CD14-positive monocyte (primary cell): ENCODE measurements around the gene PTPRH. TPM values are rescaled to one million over a fixed set of nuclear protein-coding genes. Genes with fewer than 3 reads are reported as not detected.

Experiments used
- DNase-seq, 3 donors: peaks; one replicate each; pipeline ENCODE4 v3.0.0-alpha.2; 2011 to 2022
- H2AFZ ChIP-seq: 2 replicates; pipeline ENCODE4 v1.6.0; 2012; ENCODE audit warnings: mild to moderate bottlenecking, low read depth, low read length, inconsistent platforms; ENCODE audit not compliant: insufficient read depth, poor library complexity, severe bottlenecking
- H3K27ac ChIP-seq, 2 donors: 1 replicate in 1 of 2; 2 replicates in 1 of 2; pipeline ENCODE4 v1.5.1; 2012 to 2013; ENCODE audit warnings: low read length in 2 of 2, control low read depth in 1 of 2, inconsistent platforms in 1 of 2, low read depth in 1 of 2, mild to moderate bottlenecking in 1 of 2
- H3K27me3 ChIP-seq, 2 donors: one replicate each; pipeline versions ENCODE4 v1.6.0 to v1.6.1; 2011 to 2013; ENCODE audit warnings: low read length in 2 of 2; ENCODE audit not compliant: control insufficient read depth in 2 of 2, insufficient read depth in 2 of 2
- H3K36me3 ChIP-seq, 2 donors: replicated peaks in 1 of 2; 1 replicate in 1 of 2; 2 replicates in 1 of 2; pipeline versions ENCODE4 v1.5.1 to v1.6.1; 2012 to 2013; ENCODE audit warnings: low read length in 2 of 2, control low read depth in 1 of 2, inconsistent platforms in 1 of 2, mild to moderate bottlenecking in 1 of 2; ENCODE audit not compliant: insufficient read depth in 2 of 2, control insufficient read depth in 1 of 2
- H3K4me1 ChIP-seq, 2 donors: 1 replicate in 1 of 2; 2 replicates in 1 of 2; pipeline versions ENCODE4 v1.5.1 to v1.6.1; 2012 to 2013; ENCODE audit warnings: low read length in 2 of 2, control low read depth in 1 of 2, inconsistent platforms in 1 of 2, mild to moderate bottlenecking in 1 of 2, moderate library complexity in 1 of 2; ENCODE audit not compliant: insufficient read depth in 2 of 2, control insufficient read depth in 1 of 2
- H3K4me2 ChIP-seq: replicated peaks from 2 replicates; pipeline ENCODE3; 2012; ENCODE audit warnings: low read length, moderate library complexity, mild to moderate bottlenecking; ENCODE audit not compliant: poor library complexity, severe bottlenecking; ENCODE audit errors: extremely low read depth
- H3K4me3 ChIP-seq, 3 experiments: fragments of 200-600 bp in 1 of 3; sonication (generic) in 1 of 3; replicated peaks in 1 of 3; 1 replicate in 2 of 3; 2 replicates in 1 of 3; pipeline ENCODE4 v1.5.1; 2011 to 2013; ENCODE audit warnings: low read length in 3 of 3, mild to moderate bottlenecking in 3 of 3, control low read depth in 2 of 3, low read depth in 2 of 3, inconsistent platforms in 1 of 3, moderate library complexity in 1 of 3
- H3K79me2 ChIP-seq: 2 replicates; pipeline ENCODE4 v1.6.0; 2012; ENCODE audit warnings: mild to moderate bottlenecking, control low read depth, inconsistent platforms, low read length, moderate library complexity; ENCODE audit not compliant: insufficient read depth
- H3K9ac ChIP-seq: 2 replicates; pipeline ENCODE4 v1.6.0; 2017; ENCODE audit warnings: low read length, mild to moderate bottlenecking; ENCODE audit not compliant: insufficient read depth, poor library complexity, severe bottlenecking
- H3K9me3 ChIP-seq, 2 donors: replicated peaks in 1 of 2; 1 replicate in 1 of 2; 2 replicates in 1 of 2; pipeline versions ENCODE4 v1.5.1 to v1.6.1; 2012 to 2013; ENCODE audit warnings: low read length in 2 of 2, control low read depth in 1 of 2; ENCODE audit not compliant: control insufficient read depth in 1 of 2, insufficient read depth in 1 of 2
- H4K20me1 ChIP-seq: 2 replicates; pipeline ENCODE4 v1.6.0; 2012; ENCODE audit warnings: mild to moderate bottlenecking, low read length, control low read depth, moderate library complexity; ENCODE audit not compliant: insufficient read depth
- H3K27ac Mint-ChIP-seq, 7 donors: one replicate each; pipeline ENCODE4 v1.8.0; 2020; ENCODE audit warnings: mild to moderate bottlenecking in 7 of 7, mixed read lengths in 7 of 7, moderate library complexity in 6 of 7, inconsistent platforms in 2 of 7
- H3K27me3 Mint-ChIP-seq, 3 donors: one replicate each; pipeline ENCODE4 v1.8.0; 2021 to 2022; ENCODE audit warnings: low read depth in 3 of 3, mild to moderate bottlenecking in 3 of 3, mixed read lengths in 3 of 3, moderate library complexity in 3 of 3, inconsistent platforms in 1 of 3
- H3K36me3 Mint-ChIP-seq, 2 donors: one replicate each; pipeline ENCODE4 v1.8.0; 2020; ENCODE audit warnings: mixed read lengths in 2 of 2, inconsistent platforms in 1 of 2, mild to moderate bottlenecking in 1 of 2
- H3K4me1 Mint-ChIP-seq: one replicate; pipeline ENCODE4 v1.8.0; 2020; ENCODE audit warnings: mild to moderate bottlenecking, mixed read lengths
- H3K4me3 Mint-ChIP-seq, 2 donors: one replicate each; pipeline ENCODE4 v1.8.0; 2020; ENCODE audit warnings: mild to moderate bottlenecking in 2 of 2, mixed read lengths in 2 of 2, moderate library complexity in 1 of 2
- H3K9me3 Mint-ChIP-seq, 7 donors: one replicate each; pipeline ENCODE4 v1.8.0; 2020 to 2022; ENCODE audit warnings: mixed read lengths in 7 of 7, mild to moderate bottlenecking in 6 of 7, moderate library complexity in 6 of 7, inconsistent platforms in 2 of 7
- CTCF ChIP-seq: fragments of 200-600 bp; IDR thresholded peaks from one replicate; pipeline ENCODE4 v1.8.0; 2022; ENCODE audit warnings: antibody characterized with exemption, mild to moderate bottlenecking
- WGBS: methylation state at CpG from one replicate; pipeline ENCODE4 v1.1.5; 2013; ENCODE audit warnings: missing lambda C conversion rate; ENCODE audit not compliant: insufficient coverage; 5-methylcytosine and 5-hydroxymethylcytosine counted together
- intact Hi-C, 2 donors: fragments of 100-400 bp; cut with micrococcal nuclease; formaldehyde crosslinking; loops; one replicate each; pipeline versions ENCODE4 v1.15.0 to v1.15.1; 2023
- polyA plus RNA-seq, 3 donors: library from polyadenylated mRNA; depleted of rRNA in 1 of 3; unstranded in 2 of 3; stranded (reverse) in 1 of 3; fragments of 300-500 nt in 2 of 3; fragments of >200 nt in 1 of 3; fragmentation: Illumina TruSeq in 2 of 3; gene quantifications; 1 replicate in 2 of 3; 2 replicates in 1 of 3; pipeline ENCODE4 v1.2.3, GENCODE V29; 2012 to 2021

The PTPRH gene
- polyA plus RNA-seq, 3 donors, result 0.08 to 0.53 TPM; not detected in 1

- intact Hi-C loops, result no loop called here
- Histone ChIP-seq H3K4me3 (no peak overlapping the region), H3K9ac (no peak overlapping the region), H3K4me2 (no peak overlapping the region), H2AFZ (no peak overlapping the region), H3K36me3 (no peaks in the 10 kb centered on the region), H3K4me1 (peaks cover 4 to 6% of the 10 kb centered on the region in 2 donors), H3K27me3 (peaks cover 0 to 10% of the 10 kb centered on the region in 2 donors), H4K20me1 (no peaks in the 10 kb centered on the region), H3K79me2 (no peaks in the 10 kb centered on the region), H3K9me3 (no peaks in the 10 kb centered on the region), H3K27ac (no peak overlapping the region)
- no peak overlapping the region for H3K4me3 Mint-ChIP-seq
- peaks cover 41 to 46% (median 45%) of the 10 kb centered on the region in 3 donors for H3K27me3 Mint-ChIP-seq
- H3K36me3 Mint-ChIP-seq, result no peaks in the 10 kb centered on the region
- H3K27ac Mint-ChIP-seq, result no peak overlapping the region
- no peak for TF ChIP-seq CTCF
- peaks cover 13% of the 10 kb centered on the region for H3K4me1 Mint-ChIP-seq
- no peak for DNase-seq
- 75% methylated on average over 6 of the region's 9 CpGs for WGBS
- peaks cover 0 to 7% (median 0%) of the 10 kb centered on the region in 7 donors for H3K9me3 Mint-ChIP-seq
Observed at GRCh38 chr19:55137915-55138314, 71.4 kb downstream of the PTPRH start.

GRCh38 chr19:55136399-55137102, 72.8 kb downstream of the PTPRH start:
- Histone ChIP-seq H3K4me3 (no peak overlapping the region), H3K4me1 (peaks cover 4 to 6% of the 10 kb centered on the region in 2 donors), H3K9ac (no peak overlapping the region), H3K27me3 (peaks cover 0 to 11% of the 10 kb centered on the region in 2 donors), H2AFZ (no peak overlapping the region), H4K20me1 (no peaks in the 10 kb centered on the region), H3K79me2 (no peaks in the 10 kb centered on the region), H3K36me3 (no peaks in the 10 kb centered on the region), H3K4me2 (no peak overlapping the region), H3K9me3 (no peaks in the 10 kb centered on the region), H3K27ac (no peak overlapping the region)
- Mint-ChIP-seq H3K27me3 (peaks cover 38 to 46% (median 42%) of the 10 kb centered on the region in 3 donors), H3K36me3 (no peaks in the 10 kb centered on the region), H3K9me3 (peaks cover 0 to 4% (median 0%) of the 10 kb centered on the region in 7 donors), H3K27ac (no peak overlapping the region), H3K4me3 (no peak overlapping the region), H3K4me1 (peaks cover 16% of the 10 kb centered on the region)
- no peak for DNase-seq
- TF ChIP-seq CTCF, result no peak
- intact Hi-C loops, result no loop called here
- 87% methylated on average over 12 of the region's 17 CpGs for WGBS
